Heart right ventricle (tissue), 16 donors: ENCODE results near the gene FPGS. TPM values are rescaled to one million over a fixed set of nuclear protein-coding genes. Genes with fewer than 3 reads are reported as not detected.

Source experiments
- ATAC-seq, 8 donors: fragments of 200-7000 bp; cut with Tn5 transposase; one replicate each; pipeline ENCODE4 v1.9.1; 2020; ENCODE audit warnings: mild to moderate bottlenecking in 8 of 8, moderate library complexity in 8 of 8, moderate number of reproducible peaks in 1 of 8
- DNase-seq, 2 donors: peaks; one replicate each; pipeline ENCODE4 v3.0.0-alpha.2; 2020
- H3K27ac ChIP-seq, 10 donors: fragments of 200-600 bp; sonication (generic) in 2 of 10; one replicate each; pipeline versions ENCODE4 v1.5.0 to v1.8.0; 2020 to 2022; ENCODE audit warnings: mild to moderate bottlenecking in 3 of 10
- H3K27me3 ChIP-seq, 7 donors: fragments of 200-600 bp; one replicate each; pipeline ENCODE4 v1.8.0; 2021 to 2022; ENCODE audit warnings: mild to moderate bottlenecking in 2 of 7
- H3K36me3 ChIP-seq, 9 donors: fragments of 200-600 bp; sonication (generic) in 1 of 9; one replicate each; pipeline versions ENCODE4 v1.5.0 to v1.8.0; 2020 to 2022; ENCODE audit warnings: mild to moderate bottlenecking in 2 of 9
- H3K4me1 ChIP-seq, 9 donors: fragments of 200-600 bp; sonication (generic) in 1 of 9; one replicate each; pipeline versions ENCODE4 v1.5.0 to v1.8.0; 2020 to 2022; ENCODE audit warnings: mild to moderate bottlenecking in 4 of 9
- H3K4me3 ChIP-seq, 10 donors: fragments of 200-600 bp; sonication (generic) in 2 of 10; one replicate each; pipeline versions ENCODE4 v1.5.0 to v1.8.0; 2020 to 2022; ENCODE audit warnings: mild to moderate bottlenecking in 7 of 10, moderate library complexity in 2 of 10
- H3K9me3 ChIP-seq, 11 donors: fragments of 200-600 bp in 10 of 11; sonication (generic) in 2 of 11; one replicate each; pipeline versions ENCODE4 v1.5.0 to v1.8.0; 2013 to 2022; ENCODE audit warnings: mild to moderate bottlenecking in 2 of 11, control low read depth in 1 of 11, moderate library complexity in 1 of 11
- CTCF ChIP-seq, 9 donors: fragments of 200-600 bp; sonication (generic) in 2 of 9; IDR thresholded peaks; one replicate each; pipeline versions ENCODE4 v1.5.0 to v1.8.0; 2021 to 2022; ENCODE audit warnings: antibody characterized with exemption in 9 of 9, mild to moderate bottlenecking in 5 of 9, moderate library complexity in 1 of 9
- WGBS, 2 donors: extraction: QIAGEN DNeasy Blood & Tissue Kit; methylation state at CpG; one replicate each; pipeline ENCODE4 v1.1.7; 2013; ENCODE audit warnings: inconsistent platforms in 1 of 2; 5-methylcytosine and 5-hydroxymethylcytosine counted together
- intact Hi-C, 10 donors: fragments of 100-400 bp; cut with DNase I; formaldehyde crosslinking; loops; one replicate each; pipeline versions ENCODE4 v1.11.1 to v1.14.2; 2022
- polyA plus RNA-seq, 2 donors: library from polyadenylated mRNA; stranded (reverse); fragments of 200-250 nt; gene quantifications; one replicate each; pipeline ENCODE4 v1.2.3, GENCODE V29; 2013
- total RNA-seq, 10 donors: library from RNA; stranded (reverse); fragmentation: NEBNext Ultra II Directional in 3 of 10; extraction: Animal tissue kit (Norgen Biotek cat#: 25700) in 3 of 10; gene quantifications; one replicate each; pipeline versions ENCODE4 v1.2.1 to v1.2.4, GENCODE V29; 2021 to 2023
- donor health status: Arrhythmogenic right ventricular cardiomyopathy.
- donor health status: ischemic (EF 13 %, LVEDD 7.1; RV severe dilation, severe dysfunction).
- donor health status: healthy with polysubstance abuse.
- donor health status: DM: no; HTN: yes; CAD: no.
- donor health status: DM: no; HTN: no; CAD: no.
- donor health status: ischemic (EF 25% LVEDD 6.9; RV normal size, moderate dysfunction).
- donor health status: ischemic (EF 25% LVEDD 5.7; RV mildly dilated, moderate dysfunction).
- donor health status: healthy.
- donor health status: DM: yes; HTN: yes; CAD: no.
- donor health status: Ischemic cardiomyopathy.
- donor health status: ischemic (EF 35%, LVEDD 5.7; RV mildly dilated, moderate dysfunction).
- donor health status: nonischemic (EF 11% LVEDD 7.7; RV severe dilation, severe dysfunction).
- donor health status: DM: yes; HTN: yes; CAD: no.
- donor health status: PGD.
- donor health status: ischemic (EF 29% LVEDD 5.4; RV normal size, mild dysfunction).
- donor health status: nonischemic (EF 23%, LVEDD 6.1; RV moderate dilation, normal function).

Gene FPGS
- total and polyA plus RNA-seq, 12 donors: 40.2 to 58.5 (median 46.0) TPM

- intact Hi-C loops: no loop called here
- ATAC-seq: no peak
- peaks cover 0 to 20% (median 0%) of the 10 kb centered on the region in 11 donors for H3K9me3 ChIP-seq
- WGBS, 2 donors: 76 to 77% methylated on average over 10 of the region's 10 CpGs
- peak overlapping the region in 8 of 10 donors; percentile 73 to 90 (median 78) for H3K4me3 ChIP-seq
- H3K36me3 ChIP-seq: peaks cover 0 to 67% (median 15%) of the 10 kb centered on the region in 9 donors
- DNase-seq: no peak
- no peaks in the 10 kb centered on the region for H3K27me3 ChIP-seq
- peaks cover 10 to 83% (median 59%) of the 10 kb centered on the region in 9 donors for H3K4me1 ChIP-seq
- no peak for TF ChIP-seq CTCF (IDR thresholded peaks at IDR 0.05)
- H3K27ac ChIP-seq: peak overlapping the region; percentile 91 to 99 (median 95)
Measured at GRCh38 chr9:127848756-127849504, 46.2 kb downstream of the FPGS start.

DNA sequence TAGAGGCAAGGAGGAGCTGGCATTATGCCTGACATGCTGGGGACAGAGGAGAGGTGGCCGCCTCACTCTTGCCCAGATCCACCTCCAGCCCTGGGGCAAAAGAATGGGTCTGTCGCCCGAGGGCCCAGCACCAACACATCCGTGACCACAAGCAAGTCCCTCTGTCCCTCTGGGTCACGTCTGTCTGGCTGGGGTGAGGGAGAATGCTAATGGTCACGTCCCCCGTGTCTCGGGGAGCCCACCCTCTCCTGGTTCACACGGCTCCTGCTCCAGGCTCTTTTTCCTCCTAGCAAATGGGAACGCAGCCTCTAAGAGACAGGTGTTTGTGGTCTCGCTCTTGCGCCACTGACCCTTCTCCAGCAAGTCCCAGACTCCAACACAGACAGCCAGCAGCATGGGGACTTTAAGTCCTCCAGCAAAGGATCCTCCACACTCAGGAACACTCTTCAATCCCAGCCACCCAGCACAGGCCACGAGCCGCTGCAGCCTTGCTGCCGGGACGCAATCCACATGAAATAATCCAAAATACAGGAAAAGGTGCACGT, 47.7 kb downstream of the FPGS start:
- Histone ChIP-seq H3K4me1 (peaks cover 10 to 76% (median 50%) of the 10 kb centered on the region in 9 donors), H3K27ac (peak overlapping the region; percentile 91 to 99 (median 95))
- intact Hi-C loops: no loop called here

GRCh38 chr9:127852829-127853228, 50.1 kb downstream of the FPGS start:
- no peak for TF ChIP-seq CTCF (IDR thresholded peaks at IDR 0.05)
- Histone ChIP-seq H3K36me3 (peaks cover 0 to 51% (median 15%) of the 10 kb centered on the region in 9 donors), H3K4me1 (peaks cover 21 to 76% (median 50%) of the 10 kb centered on the region in 9 donors), H3K4me3 (peak overlapping the region; percentile 71 to 90 (median 78)), H3K27ac (peak overlapping the region; percentile 91 to 99 (median 95)), H3K27me3 (no peaks in the 10 kb centered on the region), H3K9me3 (peaks cover 0 to 20% (median 0%) of the 10 kb centered on the region in 11 donors)
- 49 to 58% methylated on average over 9 of the region's 9 CpGs for WGBS, 2 donors
- intact Hi-C loops: no loop called here
- no peak for DNase-seq
- no peak for ATAC-seq

More for the DNA sequence above, 47.7 kb downstream of the FPGS start:
- WGBS, 2 donors: 69 to 74% methylated on average over 17 of the region's 17 CpGs
- DNase-seq (no peak), ATAC-seq (no peak)
- peaks cover 0 to 60% (median 15%) of the 10 kb centered on the region in 9 donors for H3K36me3 ChIP-seq
- H3K4me3 ChIP-seq: peak overlapping the region; percentile 27 to 90 (median 78)
- H3K9me3 ChIP-seq: peaks cover 0 to 20% (median 0%) of the 10 kb centered on the region in 11 donors
- H3K27me3 ChIP-seq: no peaks in the 10 kb centered on the region
- no peak for TF ChIP-seq CTCF (IDR thresholded peaks at IDR 0.05)

GRCh38 chr9:127853312-127854183, 50.9 kb downstream of the FPGS start:
- Histone ChIP-seq H3K27me3 (no peaks in the 10 kb centered on the region), H3K9me3 (peaks cover 0 to 18% (median 0%) of the 10 kb centered on the region in 11 donors), H3K4me1 (peaks cover 28 to 76% (median 51%) of the 10 kb centered on the region in 9 donors), H3K27ac (peak overlapping the region; percentile 91 to 99 (median 95)), H3K4me3 (peak overlapping the region; percentile 71 to 90 (median 78)), H3K36me3 (peaks cover 0 to 47% (median 15%) of the 10 kb centered on the region in 9 donors)
- TF ChIP-seq CTCF (IDR thresholded peaks at IDR 0.05): no peak
- ATAC-seq: no peak
- 37 to 44% methylated on average over 13 of the region's 13 CpGs for WGBS, 2 donors
- no peak for DNase-seq
- intact Hi-C loops: no loop called here
